ENCODE results near the gene GLB1L2. TPM values are rescaled to one million over a fixed set of nuclear protein-coding genes. Genes with fewer than 3 reads are reported as not detected.
A peak's percentile ranks its signal among the peaks of the same experiment; 100 is the strongest.

GLB1L2 gene
- total RNA-seq, 1 donor from 2014 or later = 0.30 TPM

DNA sequence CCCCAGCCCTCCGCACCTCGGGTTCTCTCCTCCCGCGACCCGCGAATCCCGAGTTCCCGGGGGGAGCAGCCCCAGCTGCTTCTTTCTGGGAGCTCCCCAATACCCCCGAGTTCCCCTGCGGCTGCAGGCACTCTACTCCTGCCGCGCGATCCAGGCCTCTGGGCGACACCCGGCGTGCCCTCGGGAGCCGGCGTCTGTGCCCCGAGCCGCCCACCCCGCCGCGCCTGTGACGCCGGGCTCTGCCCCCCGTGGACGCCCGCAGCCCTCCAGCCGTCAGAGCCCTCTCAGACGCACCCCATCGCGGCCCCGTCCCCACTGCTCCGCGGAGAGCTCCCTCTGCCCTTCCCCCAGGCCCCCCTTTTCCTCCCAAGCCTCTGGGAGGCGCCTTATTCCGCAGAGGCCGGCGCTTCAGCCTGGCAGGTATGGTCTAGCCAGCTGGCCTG is 422 bp downstream of the GLB1L2 start:
- H3K27ac ChIP-seq (replicated peaks) = no peak overlapping the region
- TF ChIP-seq, protein P1, sequence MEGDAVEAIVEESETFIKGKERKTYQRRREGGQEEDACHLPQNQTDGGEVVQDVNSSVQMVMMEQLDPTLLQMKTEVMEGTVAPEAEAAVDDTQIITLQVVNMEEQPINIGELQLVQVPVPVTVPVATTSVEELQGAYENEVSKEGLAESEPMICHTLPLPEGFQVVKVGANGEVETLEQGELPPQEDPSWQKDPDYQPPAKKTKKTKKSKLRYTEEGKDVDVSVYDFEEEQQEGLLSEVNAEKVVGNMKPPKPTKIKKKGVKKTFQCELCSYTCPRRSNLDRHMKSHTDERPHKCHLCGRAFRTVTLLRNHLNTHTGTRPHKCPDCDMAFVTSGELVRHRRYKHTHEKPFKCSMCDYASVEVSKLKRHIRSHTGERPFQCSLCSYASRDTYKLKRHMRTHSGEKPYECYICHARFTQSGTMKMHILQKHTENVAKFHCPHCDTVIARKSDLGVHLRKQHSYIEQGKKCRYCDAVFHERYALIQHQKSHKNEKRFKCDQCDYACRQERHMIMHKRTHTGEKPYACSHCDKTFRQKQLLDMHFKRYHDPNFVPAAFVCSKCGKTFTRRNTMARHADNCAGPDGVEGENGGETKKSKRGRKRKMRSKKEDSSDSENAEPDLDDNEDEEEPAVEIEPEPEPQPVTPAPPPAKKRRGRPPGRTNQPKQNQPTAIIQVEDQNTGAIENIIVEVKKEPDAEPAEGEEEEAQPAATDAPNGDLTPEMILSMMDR (IDR thresholded peaks at IDR 0.05; ENCODE audit: borderline replicate concordance) = no peak
- peaks cover 19% of the 10 kb centered on the region for H3K4me1 ChIP-seq
- peak overlapping the region; percentile 67 for H3K4me3 ChIP-seq
- H3K9me3 ChIP-seq (replicated peaks) = no peaks in the 10 kb centered on the region
- H3K27me3 ChIP-seq (ENCODE audit: low read depth) = peaks cover 89% of the 10 kb centered on the region
- no peaks in the 10 kb centered on the region for H3K36me3 ChIP-seq
- intact Hi-C loops (cut with micrococcal nuclease) = no loop called here
- no peak for DNase-seq

DNA sequence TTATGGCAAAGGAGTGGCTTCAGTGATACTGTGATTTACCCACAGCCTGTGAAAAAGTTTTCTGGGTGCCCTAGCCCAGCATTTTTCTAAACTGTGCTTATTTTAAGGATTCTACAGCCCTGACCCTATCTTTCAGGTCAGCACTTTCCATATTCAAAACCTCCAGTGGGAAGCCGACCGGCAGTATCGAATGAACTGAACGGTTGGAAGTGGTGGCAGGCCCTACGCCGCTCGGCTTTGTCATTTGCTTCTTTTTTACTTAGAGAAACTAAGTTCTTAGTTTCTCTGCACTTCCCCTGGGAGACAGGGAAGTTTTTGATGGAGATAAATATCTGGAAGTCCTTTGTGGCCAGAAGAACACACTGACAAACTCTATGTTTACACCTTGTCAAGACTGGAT is 994 bp downstream of the GLB1L2 start:
- peak overlapping the region; percentile 67 for H3K4me3 ChIP-seq
- peaks cover 88% of the 10 kb centered on the region for H3K27me3 ChIP-seq (ENCODE audit: low read depth)
- H3K9me3 ChIP-seq (replicated peaks) = no peaks in the 10 kb centered on the region
- no peak overlapping the region for H3K27ac ChIP-seq (replicated peaks)
- H3K4me1 ChIP-seq = peaks cover 19% of the 10 kb centered on the region
- no peak for DNase-seq
- H3K36me3 ChIP-seq = no peaks in the 10 kb centered on the region
- intact Hi-C loops (cut with micrococcal nuclease) = no loop called here
- TF ChIP-seq, protein P1 (IDR thresholded peaks at IDR 0.05; ENCODE audit: borderline replicate concordance) = no peak

DNA sequence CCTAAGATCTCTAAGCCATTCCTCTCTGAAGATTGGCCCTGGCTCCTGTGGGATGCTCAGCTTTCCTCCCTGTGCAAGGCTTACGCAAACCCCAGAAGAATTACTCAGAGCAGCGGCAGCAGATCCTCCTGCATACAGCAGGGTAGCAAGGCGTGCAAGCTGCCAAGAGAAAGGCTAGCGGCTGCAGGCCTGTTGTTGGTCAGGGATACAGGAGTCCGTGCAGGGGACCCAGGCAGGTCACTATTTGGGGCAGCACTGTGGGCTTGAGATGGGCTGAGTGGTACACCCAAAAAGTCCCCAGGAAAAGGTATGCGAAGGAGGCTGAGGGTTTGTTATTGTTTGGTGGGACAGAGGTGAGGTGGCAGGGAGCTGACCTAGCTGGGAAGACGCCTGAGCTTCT is 1.5 kb downstream of the GLB1L2 start:
- Histone ChIP-seq H3K27ac (replicated peaks) (no peak overlapping the region), H3K36me3 (no peaks in the 10 kb centered on the region), H3K4me1 (peaks cover 19% of the 10 kb centered on the region), H3K4me3 (no peak overlapping the region), H3K27me3 (ENCODE audit: low read depth) (peaks cover 87% of the 10 kb centered on the region), H3K9me3 (replicated peaks) (no peaks in the 10 kb centered on the region)
- intact Hi-C loops (cut with micrococcal nuclease) = no loop called here
- TF ChIP-seq, protein P1 (IDR thresholded peaks at IDR 0.05; ENCODE audit: borderline replicate concordance) = no peak
- no peak for DNase-seq

DNA sequence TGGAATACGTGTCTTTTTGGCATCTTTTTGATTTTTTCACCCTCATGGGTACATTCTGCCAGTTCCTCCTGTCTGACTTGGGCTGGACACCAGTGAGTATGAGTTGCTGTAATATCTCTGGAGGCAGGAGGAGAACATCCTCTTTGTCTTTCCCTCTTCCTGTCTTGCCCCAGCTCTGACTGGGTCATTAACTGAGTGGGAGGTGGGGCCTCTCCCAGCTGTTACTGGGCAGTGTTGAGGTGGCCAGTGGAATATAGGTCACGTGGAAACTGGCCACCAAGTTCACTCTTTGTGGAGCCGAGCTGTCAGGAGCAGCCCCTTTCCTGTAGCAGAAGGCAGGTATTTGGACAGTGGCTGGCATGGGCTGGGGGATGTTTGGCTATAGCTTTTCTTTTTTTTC is 2.2 kb downstream of the GLB1L2 start:
- no peak overlapping the region for H3K4me3 ChIP-seq
- H3K4me1 ChIP-seq = peaks cover 19% of the 10 kb centered on the region
- peaks cover 85% of the 10 kb centered on the region for H3K27me3 ChIP-seq (ENCODE audit: low read depth)
- no peak for DNase-seq
- H3K27ac ChIP-seq (replicated peaks) = no peak overlapping the region
- no peaks in the 10 kb centered on the region for H3K9me3 ChIP-seq (replicated peaks)
- intact Hi-C loops (cut with micrococcal nuclease) = no loop called here
- H3K36me3 ChIP-seq = no peaks in the 10 kb centered on the region
- TF ChIP-seq, protein P1 (IDR thresholded peaks at IDR 0.05; ENCODE audit: borderline replicate concordance) = no peak

DNA sequence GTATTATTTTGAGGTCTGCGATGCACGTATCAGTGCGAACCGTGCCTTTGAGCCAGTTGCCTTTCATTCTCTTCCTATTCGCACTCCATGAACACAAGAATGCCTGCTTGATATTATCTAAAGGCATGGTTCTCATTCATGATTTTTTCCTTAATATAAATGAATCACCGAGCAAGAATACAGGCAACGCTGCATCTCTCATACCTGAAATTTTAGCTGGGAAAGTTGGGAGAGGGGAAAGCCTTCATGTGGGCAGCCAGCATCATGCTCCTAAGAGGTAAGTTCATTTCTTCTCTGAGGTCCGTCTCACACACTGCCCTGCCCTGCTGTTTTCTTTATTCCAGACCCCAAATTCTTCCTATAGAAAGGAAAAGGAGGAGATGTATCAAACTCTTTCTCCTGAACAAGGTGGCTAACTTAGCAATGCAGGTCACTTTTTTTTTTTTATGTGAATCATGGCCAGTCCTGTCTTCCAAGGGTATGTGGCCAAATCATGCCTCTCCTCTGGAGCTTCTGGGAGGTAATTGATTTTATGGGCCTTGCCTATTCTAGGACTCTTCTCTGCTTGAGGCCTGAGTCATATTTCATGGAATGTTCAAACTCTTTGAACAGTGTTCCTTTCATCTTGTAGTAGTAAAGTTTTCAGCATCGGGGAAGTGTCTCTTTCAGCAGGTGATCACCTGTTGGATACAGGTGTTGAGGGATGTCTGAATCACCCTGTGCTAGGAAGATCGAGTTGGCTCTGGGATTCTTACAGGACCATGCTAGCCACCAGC is 3.2 kb downstream of the GLB1L2 start:
- no peaks in the 10 kb centered on the region for H3K36me3 ChIP-seq
- TF ChIP-seq, protein P1 (IDR thresholded peaks at IDR 0.05; ENCODE audit: borderline replicate concordance) = no peak
- H3K4me1 ChIP-seq = peaks cover 19% of the 10 kb centered on the region
- H3K27me3 ChIP-seq (ENCODE audit: low read depth) = peaks cover 79% of the 10 kb centered on the region
- no peak overlapping the region for H3K27ac ChIP-seq (replicated peaks)
- no peaks in the 10 kb centered on the region for H3K9me3 ChIP-seq (replicated peaks)
- intact Hi-C loops (cut with micrococcal nuclease) = no loop called here
- DNase-seq = no peak
- no peak overlapping the region for H3K4me3 ChIP-seq

Measured in left ventricle myocardium inferior (tissue), 1 donor.